H1 (cell line): ENCODE data around the gene ZNF608. TPM values are rescaled to one million over a fixed set of nuclear protein-coding genes. Genes with fewer than 3 reads are reported as not detected.

ENCODE experiments used
- CTCF ChIA-PET: fragments of 300-600 bp; sonication (Branson Sonifier 250); formaldehyde crosslinking; loops from one replicate; lab custom pipeline; 2021; ENCODE audit not compliant: partially characterized antibody; lab: Charles Lee
- POLR2A ChIA-PET: fragments of 300-600 bp; sonication (Branson Sonifier 250); formaldehyde crosslinking; loops from one replicate; lab custom pipeline; 2021; ENCODE audit warnings: inconsistent platforms; ENCODE audit not compliant: partially characterized antibody; lab: Charles Lee
- DNase-seq, 2 experiments: peaks; one replicate each; pipeline versions ENCODE4 v3.0.0 to v3.0.0-alpha.2; 2010 to 2022; ENCODE audit warnings: low spot score in 2 of 2, low read depth in 1 of 2, mixed read lengths in 1 of 2
- FAIRE-seq: peaks from 2 replicates; lab custom pipeline; 2011; peaks lifted over from hg19 to GRCh38; lab: Jason Lieb, UNC
- H2AFZ ChIP-seq: 2 replicates; pipeline ENCODE4 v1.8.1; 2012; ENCODE audit warnings: low read length, inconsistent platforms
- H2AK5ac ChIP-seq: 2 replicates; pipeline ENCODE4 v1.6.1; 2013; ENCODE audit warnings: low read depth, low read length
- H2BK120ac ChIP-seq: replicated peaks from 2 replicates; pipeline ENCODE3; 2013; ENCODE audit warnings: low read depth, low read length, inconsistent platforms
- H2BK12ac ChIP-seq: 2 replicates; pipeline ENCODE4 v1.6.1; 2013; ENCODE audit warnings: low read depth, low read length
- H2BK15ac ChIP-seq: 2 replicates; pipeline ENCODE4 v1.6.1; 2013; ENCODE audit warnings: low read length
- H2BK20ac ChIP-seq: 2 replicates; pipeline ENCODE4 v1.6.1; 2013; ENCODE audit warnings: low read length
- H2BK5ac ChIP-seq: 2 replicates; pipeline ENCODE4 v1.6.1; 2013; ENCODE audit warnings: low read depth, low read length
- H3K14ac ChIP-seq: 2 replicates; pipeline ENCODE4 v1.6.1; 2013; ENCODE audit warnings: inconsistent platforms; ENCODE audit not compliant: insufficient read length
- H3K18ac ChIP-seq: 2 replicates; pipeline ENCODE4 v1.6.1; 2013; ENCODE audit warnings: low read length; ENCODE audit errors: extremely low read depth
- H3K23ac ChIP-seq: 2 replicates; pipeline ENCODE4 v1.6.1; 2013; ENCODE audit warnings: inconsistent platforms; ENCODE audit not compliant: insufficient read length
- H3K23me2 ChIP-seq: 2 replicates; pipeline ENCODE4 v1.6.1; 2013; ENCODE audit warnings: low read depth, low read length
- H3K27ac ChIP-seq: 2 replicates; pipeline ENCODE4 v1.6.1; 2011; ENCODE audit warnings: low read depth, low read length, inconsistent platforms
- H3K27me3 ChIP-seq, 4 experiments: replicated peaks in 1 of 4; 1 replicate in 1 of 4; 2 replicates in 3 of 4; pipeline versions ENCODE4 v1.6.1 to v1.8.1; 2011 to 2013; ENCODE audit warnings: low read length in 3 of 4, mild to moderate bottlenecking in 3 of 4, inconsistent platforms in 2 of 4, mixed read lengths in 2 of 4, moderate library complexity in 1 of 4; ENCODE audit not compliant: control insufficient read depth in 3 of 4, insufficient read depth in 3 of 4; ENCODE audit errors: extremely low read depth in 1 of 4
- H3K36me3 ChIP-seq, 4 experiments: 2 replicates each; pipeline versions ENCODE4 v1.6.1 to v1.8.1; 2011 to 2013; ENCODE audit warnings: mild to moderate bottlenecking in 4 of 4, low read length in 3 of 4, moderate library complexity in 2 of 4, control low read depth in 1 of 4, inconsistent platforms in 1 of 4; ENCODE audit not compliant: insufficient read depth in 4 of 4, control insufficient read depth in 2 of 4
- H3K4ac ChIP-seq: replicated peaks from 2 replicates; pipeline ENCODE3; 2013; ENCODE audit warnings: low read length, low read depth, mixed read lengths, inconsistent platforms; ENCODE audit not compliant: insufficient read length
- H3K4me1 ChIP-seq, 4 experiments: replicated peaks in 1 of 4; 1 replicate in 1 of 4; 2 replicates in 3 of 4; pipeline versions ENCODE4 v1.6.1 to v1.8.1; 2011 to 2013; ENCODE audit warnings: low read length in 3 of 4, inconsistent platforms in 2 of 4, mixed read lengths in 1 of 4; ENCODE audit not compliant: insufficient read depth in 4 of 4, control insufficient read depth in 3 of 4
- H3K4me2 ChIP-seq, 2 experiments: 2 replicates each; pipeline versions ENCODE4 v1.6.1 to v1.8.1; 2011 to 2013; ENCODE audit warnings: low read depth in 2 of 2, low read length in 2 of 2, control low read depth in 1 of 2, inconsistent platforms in 1 of 2, mild to moderate bottlenecking in 1 of 2; ENCODE audit not compliant: insufficient read depth in 1 of 2
- H3K4me3 ChIP-seq, 4 experiments: fragments of 200-600, 300-600 bp in 1 of 4; sonication (generic), shearing (Covaris generic), sonication (Bioruptor Twin) in 1 of 4; 2 replicates each; pipeline versions ENCODE4 v1.5.1 to v1.8.1; 2011 to 2016; ENCODE audit warnings: low read length in 4 of 4, low read depth in 3 of 4, control low read depth in 2 of 4, inconsistent platforms in 2 of 4, mild to moderate bottlenecking in 2 of 4, mixed read lengths in 1 of 4, moderate library complexity in 1 of 4; ENCODE audit not compliant: insufficient read depth in 2 of 4; ENCODE audit errors: extremely low read depth in 1 of 4
- H3K56ac ChIP-seq: replicated peaks from 2 replicates; pipeline ENCODE3; 2013; ENCODE audit warnings: low read depth, mild to moderate bottlenecking, mixed read lengths, low read length, inconsistent platforms; ENCODE audit not compliant: insufficient read length
- H3K79me1 ChIP-seq: 2 replicates; pipeline ENCODE4 v1.6.1; 2013; ENCODE audit warnings: low read depth, low read length, control low read depth
- H3K79me2 ChIP-seq, 2 experiments: 2 replicates each; pipeline versions ENCODE4 v1.6.1 to v1.8.1; 2012 to 2013; ENCODE audit warnings: low read length in 2 of 2, mild to moderate bottlenecking in 2 of 2, inconsistent platforms in 1 of 2; ENCODE audit not compliant: insufficient read depth in 2 of 2, control insufficient read depth in 1 of 2
- H3K9ac ChIP-seq, 4 experiments: replicated peaks in 1 of 4; 1 replicate in 1 of 4; 2 replicates in 3 of 4; pipeline versions ENCODE4 v1.6.1 to v1.8.1; 2011 to 2013; ENCODE audit warnings: low read depth in 3 of 4, low read length in 3 of 4, control low read depth in 2 of 4, mild to moderate bottlenecking in 2 of 4, moderate library complexity in 2 of 4, inconsistent platforms in 1 of 4; ENCODE audit errors: extremely low read depth in 1 of 4
- H3K9me3 ChIP-seq, 2 experiments: 2 replicates each; pipeline versions ENCODE4 v1.6.1 to v1.8.1; 2012 to 2013; ENCODE audit warnings: mild to moderate bottlenecking in 2 of 2, moderate library complexity in 2 of 2, control low read depth in 1 of 2, inconsistent platforms in 1 of 2, low read depth in 1 of 2, low read length in 1 of 2, mixed read lengths in 1 of 2; ENCODE audit not compliant: insufficient read depth in 2 of 2
- H4K20me1 ChIP-seq, 2 experiments: replicated peaks in 1 of 2; 2 replicates each; pipeline versions ENCODE3 to v1.8.1; 2011 to 2013; ENCODE audit warnings: inconsistent platforms in 2 of 2, low read length in 2 of 2, mild to moderate bottlenecking in 1 of 2; ENCODE audit not compliant: insufficient read depth in 2 of 2, control insufficient read depth in 1 of 2
- H4K5ac ChIP-seq: 2 replicates; pipeline ENCODE4 v1.6.1; 2013; ENCODE audit warnings: low read length, low read depth, mixed read lengths, inconsistent platforms; ENCODE audit not compliant: insufficient read length
- H4K8ac ChIP-seq: 2 replicates; pipeline ENCODE4 v1.8.0; 2013; ENCODE audit warnings: mild to moderate bottlenecking, moderate library complexity, low read length, inconsistent platforms; ENCODE audit not compliant: insufficient read depth; ENCODE audit errors: extremely low read depth
- H4K91ac ChIP-seq: replicated peaks from 2 replicates; pipeline ENCODE3; 2013; ENCODE audit warnings: low read length, mixed read lengths, inconsistent platforms; ENCODE audit not compliant: insufficient read length
- CEBPB ChIP-seq: IDR thresholded peaks from 2 replicates; pipeline ENCODE4 v1.6.1; 2012; ENCODE audit warnings: low read depth, low read length
- GABPA ChIP-seq: IDR thresholded peaks from 2 replicates; pipeline ENCODE4 v1.6.1; 2011; ENCODE audit warnings: mild to moderate bottlenecking, low read length, moderate library complexity, borderline replicate concordance; ENCODE audit not compliant: insufficient read depth
- RAD21 ChIP-seq, 2 experiments: IDR thresholded peaks in 1 of 2; conservative IDR thresholded peaks in 1 of 2; 2 replicates each; pipeline ENCODE4 v1.6.1; 2011; ENCODE audit warnings: low read depth in 2 of 2, low read length in 2 of 2, improper control_type of control experiment in 1 of 2, inconsistent platforms in 1 of 2, mild to moderate bottlenecking in 1 of 2, moderate library complexity in 1 of 2
- ZNF274 ChIP-seq: IDR thresholded peaks from 2 replicates; pipeline ENCODE4 v1.7.0; 2012; ENCODE audit warnings: low read length, borderline replicate concordance; ENCODE audit errors: extremely low read depth
- WGBS, 2 experiments: shearing (Covaris generic) in 1 of 2; methylation state at CpG; one replicate each; pipeline versions ENCODE4 v1.1.6 to v1.1.7; 2013 to 2015; ENCODE audit warnings: low lambda C conversion rate in 2 of 2, mixed read lengths in 2 of 2, inconsistent platforms in 1 of 2, low coverage in 1 of 2, missing lambda C conversion rate in 1 of 2; ENCODE audit not compliant: insufficient replicate concordance in 2 of 2, insufficient coverage in 1 of 2, insufficient read length in 1 of 2; ENCODE audit errors: extremely low coverage in 1 of 2, missing lambda C conversion rate in 1 of 2; 5-methylcytosine and 5-hydroxymethylcytosine counted together
- polyA plus RNA-seq, 7 experiments: library from polyadenylated mRNA; depleted of rRNA in 3 of 7; stranded (reverse) in 5 of 7; unstranded in 2 of 7; fragments of >200 nt in 5 of 7; fragments of 200-250 nt in 2 of 7; gene quantifications; 1 replicate in 5 of 7; 2 replicates in 1 of 7; 4 replicates in 1 of 7; pipeline versions ENCODE4 v1.2.1 to v1.2.3, GENCODE V29; 2011 to 2013; ENCODE audit warnings: missing spikeins in 2 of 7, mixed read lengths in 2 of 7
- total RNA-seq: library from RNA; stranded (reverse); fragmentation: NEBNext Ultra II Directional; extraction: Animal tissue kit (Norgen Biotek cat#: 25700); gene quantifications from 2 replicates; pipeline ENCODE4 v1.2.1, GENCODE V29; 2021

ZNF608 gene
- total and polyA plus RNA-seq, 2 of the 8 experiments (the other 6 are each of a cell fraction or from before 2014, with no cell fraction given) = 17.2 to 40.8 TPM

GRCh38 chr5:124725040-124725434, 21.4 kb downstream of the ZNF608 start:
- ChIA-PET POLR2A (no interaction called here), CTCF (interaction anchor here (0.6 to 1.4 kb wide), 10 partner anchors 14 to 982 kb away, joined by 3 to 5 read pairs (median 3); no protein-coding TSS in a partner anchor)
- Histone ChIP-seq H4K8ac (no peak overlapping the region), H3K4me1 (peaks cover 0 to 8% (median 3%) of the 10 kb centered on the region in 4 experiments; a peak in 3 of 7 replicates), H3K23me2 (no peaks in the 10 kb centered on the region), H2AK5ac (no peak overlapping the region), H3K9ac (no peak overlapping the region), H3K36me3 (no peaks in the 10 kb centered on the region), H3K4me3 (no peak overlapping the region), H3K4ac (no peak overlapping the region), H4K20me1 (peaks cover 2 to 5% of the 10 kb centered on the region in 2 experiments), H3K9me3 (no peaks in the 10 kb centered on the region), H3K4me2 (no peak overlapping the region), H2BK120ac (no peak overlapping the region), H4K5ac (no peak overlapping the region), H3K56ac (no peak overlapping the region), H3K79me1 (peaks cover 4% of the 10 kb centered on the region; the same call in 1 of the 2 replicates), H2BK15ac (peak overlapping the region; percentile 2; the same call in 1 of the 2 replicates), H2BK20ac (no peak overlapping the region), H3K27me3 (no peaks in the 10 kb centered on the region), H2BK12ac (no peak overlapping the region), H3K27ac (no peak overlapping the region), H3K18ac (no peak overlapping the region), H3K79me2 (peaks cover 26 to 100% of the 10 kb centered on the region in 2 experiments), H4K91ac (no peak overlapping the region), H2BK5ac (no peak overlapping the region), H3K14ac (no peak overlapping the region), H3K23ac (no peak overlapping the region), H2AFZ (no peak overlapping the region)
- FAIRE-seq (no peak), DNase-seq (no peak)
- 88 to 100% methylated on average over 2 to 4 of the region's 4 CpGs for WGBS, 2 experiments
- TF ChIP-seq CEBPB = no peak
- no peak for TF ChIP-seq GABPA
- TF ChIP-seq ZNF274 = no peak
- peak in 1 of 2 experiments; percentile 30; a peak in 1 of 4 replicates for TF ChIP-seq RAD21 (IDR thresholded peaks at IDR 0.05 in 1 of 2, conservative IDR thresholded peaks at IDR 0.05 in 1 of 2; ENCODE audit: low read depth in 2 of 2, low read length in 2 of 2)
